NCI-H226 (cell line): ENCODE data around the gene NR6A1.

ENCODE experiments used
- DNase-seq: peaks from one replicate; pipeline ENCODE4 v3.0.0-alpha.2; 2015

NR6A1 gene

GRCh38 chr9:124602632-124603031 is 168.5 kb downstream of the NR6A1 start:
- no peak for DNase-seq

- no peak for DNase-seq
These were observed 168.9 kb downstream of the NR6A1 start for GRCh38 chr9:124602204-124602603.

- no peak for DNase-seq
These were observed 170.7 kb downstream of the NR6A1 start for GRCh38 chr9:124600407-124600806.

- no peak for DNase-seq
These were observed 171.9 kb downstream of the NR6A1 start for GRCh38 chr9:124599121-124599795.

- DNase-seq = no peak
These were observed 173.1 kb downstream of the NR6A1 start for GRCh38 chr9:124598048-124598447.

- no peak for DNase-seq
These were observed 174.8 kb downstream of the NR6A1 start for GRCh38 chr9:124596172-124596839.

- no peak for DNase-seq
These were observed 175.4 kb downstream of the NR6A1 start for GRCh38 chr9:124595743-124596142.

GRCh38 chr9:124594673-124595072 is 176.4 kb downstream of the NR6A1 start:
- no peak for DNase-seq

GRCh38 chr9:124594225-124594624 is 176.9 kb downstream of the NR6A1 start:
- DNase-seq = no peak

- DNase-seq = no peak
These were observed 177.5 kb downstream of the NR6A1 start for GRCh38 chr9:124593651-124594058.

- no peak for DNase-seq
These were observed 177.9 kb downstream of the NR6A1 start for GRCh38 chr9:124593200-124593599.

GRCh38 chr9:124590889-124591641 is 180.0 kb downstream of the NR6A1 start:
- DNase-seq = no peak

- DNase-seq = no peak
These were observed 186.5 kb downstream of the NR6A1 start for GRCh38 chr9:124584631-124585030.

GRCh38 chr9:124583134-124583533 is 188.0 kb downstream of the NR6A1 start:
- no peak for DNase-seq

GRCh38 chr9:124580186-124580585 is 190.9 kb downstream of the NR6A1 start:
- DNase-seq = no peak

- DNase-seq = no peak
These were observed 194.4 kb downstream of the NR6A1 start for GRCh38 chr9:124576751-124577150.

GRCh38 chr9:124574534-124575375 is 196.4 kb downstream of the NR6A1 start:
- peak; percentile 61 for DNase-seq

- DNase-seq = no peak
These were observed 200.0 kb downstream of the NR6A1 start for GRCh38 chr9:124570942-124571666.

- peak; percentile 9 for DNase-seq
These were observed 201.2 kb downstream of the NR6A1 start for GRCh38 chr9:124569942-124570341.

- DNase-seq = no peak
These were observed 203.7 kb downstream of the NR6A1 start for GRCh38 chr9:124567362-124567761.

- DNase-seq = no peak
These were observed 208.8 kb downstream of the NR6A1 start for GRCh38 chr9:124562328-124562727.

GRCh38 chr9:124559871-124560270 is 211.2 kb downstream of the NR6A1 start:
- DNase-seq = peak; percentile 53
